GM18907 (cell line): ENCODE measurements around the gene PDE1A.

Experiments used
- ATAC-seq: cut with Tn5 transposase; IDR thresholded peaks from one replicate; pipeline ENCODE4 v1.9.1; 2021; ENCODE audit warnings: mild to moderate bottlenecking, moderate library complexity; ENCODE audit not compliant: unreplicated experiment

Gene PDE1A

DNA sequence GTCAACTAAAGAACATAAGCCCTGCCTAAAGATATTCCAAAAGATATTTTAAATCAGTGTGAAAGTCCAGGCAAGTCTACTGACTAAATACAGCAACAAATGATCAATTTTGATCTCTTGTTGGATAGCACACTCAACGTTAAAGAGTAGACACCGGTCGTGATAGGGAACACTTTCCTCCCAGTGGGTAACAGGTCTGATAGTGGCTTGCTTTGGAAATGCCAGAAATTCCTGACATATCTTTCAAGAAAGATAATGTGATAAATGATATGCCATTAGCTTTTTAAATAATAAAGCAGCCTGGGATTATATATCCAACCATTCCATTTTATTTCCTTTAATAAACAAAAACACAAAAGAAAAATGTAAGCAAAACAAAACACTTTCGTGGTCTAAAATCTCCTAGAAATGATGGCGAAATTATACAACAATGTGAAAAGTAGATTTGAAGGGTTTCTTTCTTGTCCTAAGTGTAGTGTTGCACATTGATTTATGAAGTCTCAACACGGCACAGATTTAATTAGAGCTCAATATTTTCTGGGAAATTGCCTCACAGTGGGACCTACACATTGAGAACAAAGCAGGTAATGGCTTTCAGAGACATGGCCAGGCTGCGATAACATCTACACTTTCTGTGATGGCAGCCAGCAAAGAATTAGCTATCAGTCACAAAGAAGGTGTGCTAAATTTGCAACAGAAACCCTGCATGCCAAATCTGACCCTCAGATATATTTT lies 282.6 kb downstream of the PDE1A start:
- no peak for ATAC-seq

DNA sequence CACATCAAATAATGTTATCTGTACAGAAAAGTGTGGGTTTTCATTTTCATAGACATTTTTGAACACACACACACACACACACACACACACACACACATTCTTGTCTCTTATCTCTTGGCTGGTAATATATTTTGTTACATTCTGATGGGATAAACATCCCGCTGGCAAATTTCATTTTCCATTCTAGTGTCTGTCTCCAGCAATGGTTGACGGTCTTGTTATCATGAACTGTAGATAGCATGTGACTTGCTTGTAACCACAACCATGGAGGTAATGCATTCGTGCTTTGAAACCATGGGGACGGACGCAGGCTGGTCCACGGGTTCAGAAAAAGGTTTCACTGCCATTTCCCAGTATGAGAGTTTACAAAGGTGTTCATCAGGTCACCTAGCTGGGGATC lies 284.8 kb downstream of the PDE1A start:
- ATAC-seq: no peak

DNA sequence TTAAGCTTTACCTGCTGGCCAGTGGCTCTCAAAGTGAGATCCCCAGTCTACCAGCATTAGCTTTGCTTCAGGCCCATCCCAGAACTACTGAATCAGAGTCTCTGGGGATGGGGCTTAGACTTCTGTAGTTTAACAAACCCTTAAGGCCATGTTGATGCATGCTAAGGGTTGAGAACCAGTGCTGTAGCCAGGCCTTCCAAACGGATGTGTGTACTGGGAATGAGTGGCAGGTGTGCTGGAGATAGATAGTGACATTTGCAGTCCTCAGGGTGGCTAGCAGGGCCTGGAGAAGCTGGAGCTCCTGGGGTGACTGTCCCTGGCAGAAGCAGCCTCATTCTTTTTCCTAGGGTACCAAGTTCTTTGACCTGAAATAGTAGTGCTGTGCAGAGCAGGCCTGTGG lies 292.6 kb downstream of the PDE1A start:
- ATAC-seq: no peak

DNA sequence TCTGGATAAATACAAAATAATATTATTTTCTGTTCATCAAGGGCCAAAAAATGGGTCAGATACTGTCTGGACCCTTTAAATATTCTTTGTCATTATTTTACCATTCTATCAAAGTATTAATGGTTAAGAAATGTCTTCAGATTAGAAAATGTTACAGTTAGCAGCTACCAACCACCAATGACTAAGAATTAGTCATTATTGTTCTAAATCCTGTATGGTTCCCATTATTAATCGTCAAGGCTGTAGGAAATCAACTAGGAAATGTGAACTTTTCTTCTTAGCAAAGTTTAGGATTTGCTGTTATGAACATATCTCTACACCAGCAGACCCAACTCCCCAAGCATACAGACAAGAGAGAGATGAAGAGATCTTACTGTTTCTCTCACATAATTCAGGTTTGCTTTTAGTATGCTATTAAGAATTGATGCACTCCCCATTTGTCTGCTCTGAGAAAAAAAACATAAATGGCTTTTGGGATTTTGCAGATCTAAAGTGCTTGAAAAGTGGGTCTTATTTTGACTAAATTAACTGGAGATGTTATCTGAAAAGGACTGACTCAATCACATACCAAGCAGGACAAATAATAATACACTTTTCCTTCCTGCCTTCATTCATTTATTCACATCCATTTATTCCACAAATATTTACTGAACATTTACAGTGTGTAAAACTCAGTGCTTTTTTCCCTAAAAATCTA lies 293.5 kb downstream of the PDE1A start:
- ATAC-seq: no peak

DNA sequence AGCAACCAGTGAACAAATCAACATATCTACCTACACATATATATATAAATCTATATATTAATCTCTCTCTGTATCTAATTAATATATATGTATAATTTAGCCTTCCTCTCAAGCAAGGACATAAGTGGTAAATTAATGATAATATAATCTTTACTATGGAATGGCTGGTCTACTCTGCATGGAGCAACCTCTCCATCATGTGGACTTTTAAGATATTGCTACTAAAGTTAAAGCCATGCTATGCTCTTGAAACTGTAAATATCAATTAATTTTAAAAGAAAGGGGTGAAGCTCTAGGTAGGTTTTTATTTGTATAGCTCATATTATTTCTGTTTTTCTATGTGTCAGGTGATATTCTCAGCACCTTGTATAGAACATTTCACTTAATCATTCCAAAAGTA lies 294.2 kb downstream of the PDE1A start:
- ATAC-seq: no peak

DNA sequence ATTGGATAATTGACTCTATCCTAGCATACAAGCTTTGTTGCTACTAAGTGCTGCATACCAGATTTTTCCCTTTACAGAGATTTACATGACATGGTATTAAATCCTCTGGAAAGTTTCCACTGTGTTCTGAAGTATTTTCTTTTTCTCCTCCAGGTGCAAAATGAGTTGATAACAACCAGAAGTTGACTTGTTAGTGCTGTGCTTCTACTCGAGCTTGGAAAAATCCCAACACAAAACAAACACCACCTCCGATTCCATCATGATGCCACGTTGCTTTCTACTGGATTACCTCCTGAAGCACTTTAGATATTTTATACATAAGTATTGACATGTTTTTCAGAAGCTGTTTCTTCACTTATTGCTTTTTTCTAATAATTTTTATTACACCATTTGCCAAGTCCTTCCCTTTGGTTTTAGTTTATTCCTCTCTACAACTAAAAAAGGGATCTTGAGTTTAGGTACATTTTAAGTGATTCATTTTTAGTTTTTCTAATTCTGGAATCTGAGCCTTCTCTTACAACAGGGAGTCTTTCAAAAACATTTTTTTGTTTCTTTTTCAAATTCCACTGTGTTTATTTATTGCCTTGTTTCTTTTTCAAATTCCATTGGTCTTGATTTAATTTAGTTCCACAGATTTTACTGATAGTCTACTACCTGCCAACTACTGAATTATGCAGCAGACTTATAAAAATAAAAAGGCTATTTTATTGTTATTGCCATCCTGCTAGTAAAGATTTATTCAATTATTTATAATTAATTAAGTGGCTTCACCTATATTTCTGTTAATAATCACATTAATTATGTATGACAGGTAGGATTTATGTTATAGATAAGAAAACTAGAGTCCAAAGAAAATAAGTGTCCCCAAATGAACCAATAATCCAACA lies 297.8 kb downstream of the PDE1A start:
- no peak for ATAC-seq

DNA sequence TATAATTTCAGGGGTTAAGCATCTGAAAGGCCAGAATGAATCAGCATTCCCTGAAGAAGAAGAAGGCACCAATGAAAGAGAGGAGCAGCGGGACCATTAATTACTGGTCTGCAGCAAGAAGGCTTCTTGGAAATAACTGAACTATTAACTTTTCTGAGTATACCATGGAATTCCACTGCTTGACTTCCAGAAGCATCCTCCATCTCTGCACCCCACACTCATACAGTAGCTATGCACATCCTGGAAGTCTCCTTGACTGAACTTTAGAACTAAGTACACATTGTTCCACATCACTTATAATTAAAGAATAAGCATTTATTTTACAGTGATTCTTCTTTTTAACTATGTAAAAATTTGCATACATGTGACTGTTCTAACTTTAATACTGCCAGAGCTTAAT lies 309.6 kb downstream of the PDE1A start:
- ATAC-seq: no peak

DNA sequence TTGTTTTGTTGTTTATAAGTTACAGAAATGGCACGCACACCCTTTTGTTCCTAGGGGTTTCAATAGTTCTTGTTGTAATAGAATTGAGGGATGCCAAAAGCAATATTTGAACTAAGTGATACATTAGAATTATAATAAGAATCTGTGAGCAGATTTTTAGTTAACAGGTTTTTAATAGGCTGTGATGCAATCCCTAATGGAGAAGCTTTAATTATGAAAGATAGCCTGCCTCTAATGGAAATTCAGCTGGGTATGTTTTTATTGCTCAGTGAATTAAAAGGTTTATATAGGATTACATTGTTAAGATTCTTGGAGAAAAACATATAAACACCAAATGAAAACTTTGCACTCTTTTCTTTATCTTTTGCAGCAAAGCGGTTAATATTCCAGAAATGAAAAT lies 310.1 kb downstream of the PDE1A start:
- ATAC-seq: no peak

DNA sequence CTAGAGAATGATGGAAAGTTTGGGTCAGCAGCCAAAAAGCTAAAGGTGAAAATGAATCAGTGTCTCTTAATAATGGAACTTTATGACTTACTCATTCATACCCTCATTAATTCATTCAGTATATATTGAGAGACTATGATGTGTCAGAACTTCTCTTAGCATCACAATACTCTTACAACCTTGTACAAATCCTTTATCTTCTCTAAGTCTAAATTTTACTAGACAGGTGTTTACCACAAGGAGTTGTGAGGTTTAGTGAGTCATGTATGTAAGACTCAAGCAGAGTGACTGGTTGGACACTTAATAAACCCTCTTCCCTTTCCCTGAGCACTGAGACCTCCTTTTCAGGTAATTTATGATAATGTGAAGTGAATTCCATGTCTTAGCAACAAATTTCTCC lies 311.6 kb downstream of the PDE1A start:
- ATAC-seq: no peak

DNA sequence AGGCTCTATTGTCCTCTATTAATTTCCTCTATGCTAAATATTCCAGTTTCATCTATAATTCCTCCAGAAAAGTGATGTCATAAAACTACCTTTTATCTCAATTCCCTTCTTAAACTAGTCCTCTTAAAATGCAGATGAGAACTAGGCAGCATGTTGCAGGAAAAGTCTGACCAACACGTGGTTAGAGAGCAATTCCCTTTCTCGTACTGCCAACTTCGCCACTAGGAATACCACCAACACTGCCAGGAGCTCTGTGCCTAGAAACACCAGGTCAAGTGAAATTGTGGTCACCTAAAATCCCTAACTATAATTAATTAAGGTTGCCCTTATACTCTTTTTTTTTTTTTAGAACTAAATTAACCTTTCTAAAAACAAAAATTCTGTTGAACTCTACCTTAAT lies 313.5 kb downstream of the PDE1A start:
- ATAC-seq: no peak

DNA sequence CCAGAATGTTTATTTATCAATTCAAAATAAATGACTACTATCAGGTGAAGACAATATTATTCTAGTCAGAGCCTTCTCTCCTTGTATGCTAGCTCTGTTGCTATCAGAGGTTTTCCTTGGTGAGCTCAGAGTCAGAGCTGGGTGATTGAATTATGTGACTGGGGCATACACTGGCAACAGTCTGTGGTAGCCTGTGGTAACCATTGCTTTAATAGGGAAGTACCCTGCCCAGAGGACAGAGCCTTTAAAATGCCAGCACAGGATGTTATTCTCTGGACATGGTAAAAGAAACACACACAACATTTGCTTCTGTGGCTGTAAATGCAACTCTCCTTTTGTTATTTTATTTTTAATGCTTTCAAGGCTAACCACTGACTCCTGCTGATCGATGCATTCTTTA lies 316.5 kb downstream of the PDE1A start:
- no peak for ATAC-seq

DNA sequence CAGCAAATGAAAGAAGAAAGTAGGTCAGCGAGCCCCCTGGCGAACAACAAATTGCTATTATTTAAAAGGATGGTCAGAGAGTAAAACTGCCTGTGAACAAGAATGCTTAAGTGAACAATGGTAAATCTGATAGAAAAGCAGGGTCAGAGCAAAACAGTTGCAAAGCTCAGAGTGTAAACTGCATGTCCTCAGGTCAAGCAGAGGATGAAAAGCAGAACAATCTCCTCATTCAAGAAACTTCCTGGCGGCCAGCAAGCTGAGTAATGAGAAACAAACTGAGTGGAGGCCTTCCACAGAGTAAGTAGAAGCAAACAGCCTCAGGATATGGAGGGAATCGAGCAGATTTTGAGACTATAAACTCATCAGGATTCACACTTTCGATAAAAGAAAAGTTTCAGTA lies 323.3 kb downstream of the PDE1A start:
- ATAC-seq: no peak

DNA sequence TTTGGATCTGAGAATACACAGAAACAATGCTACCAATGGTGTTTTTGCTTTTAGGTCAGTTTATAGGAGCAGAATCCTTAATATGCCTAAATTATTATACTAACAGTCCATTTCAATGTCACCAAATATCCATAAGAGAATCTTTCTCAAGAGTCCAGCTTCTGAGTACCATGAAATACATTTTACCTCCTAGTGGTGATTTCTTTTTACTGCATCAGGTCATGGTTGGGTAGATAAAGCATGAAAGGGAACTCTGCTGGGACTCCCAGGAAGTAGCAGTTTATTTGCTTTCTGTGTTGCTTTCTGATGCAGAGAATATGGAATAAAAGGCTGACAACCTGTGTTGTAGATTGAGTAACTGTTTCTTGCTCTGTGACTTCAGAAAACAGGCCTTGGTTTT lies 325.6 kb downstream of the PDE1A start:
- ATAC-seq: no peak

DNA sequence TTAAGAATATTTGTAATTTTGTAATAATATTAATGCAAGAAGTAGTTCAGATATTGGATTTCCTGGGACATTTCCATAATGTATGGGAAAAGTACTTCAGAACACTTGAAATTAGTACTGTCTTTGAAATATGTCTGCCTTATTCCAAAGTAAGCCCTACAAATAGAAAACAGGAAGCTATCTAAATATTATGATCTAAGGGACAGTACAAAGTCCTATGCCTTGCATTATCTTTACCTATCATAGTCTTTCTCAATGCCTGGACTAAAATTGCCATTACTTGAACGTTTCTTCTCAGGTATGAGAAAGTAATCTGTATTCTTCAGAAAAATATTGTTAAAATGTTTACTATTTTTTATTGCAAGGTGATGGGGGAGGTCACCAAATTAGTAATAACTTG lies 328.2 kb downstream of the PDE1A start:
- ATAC-seq: no peak

DNA sequence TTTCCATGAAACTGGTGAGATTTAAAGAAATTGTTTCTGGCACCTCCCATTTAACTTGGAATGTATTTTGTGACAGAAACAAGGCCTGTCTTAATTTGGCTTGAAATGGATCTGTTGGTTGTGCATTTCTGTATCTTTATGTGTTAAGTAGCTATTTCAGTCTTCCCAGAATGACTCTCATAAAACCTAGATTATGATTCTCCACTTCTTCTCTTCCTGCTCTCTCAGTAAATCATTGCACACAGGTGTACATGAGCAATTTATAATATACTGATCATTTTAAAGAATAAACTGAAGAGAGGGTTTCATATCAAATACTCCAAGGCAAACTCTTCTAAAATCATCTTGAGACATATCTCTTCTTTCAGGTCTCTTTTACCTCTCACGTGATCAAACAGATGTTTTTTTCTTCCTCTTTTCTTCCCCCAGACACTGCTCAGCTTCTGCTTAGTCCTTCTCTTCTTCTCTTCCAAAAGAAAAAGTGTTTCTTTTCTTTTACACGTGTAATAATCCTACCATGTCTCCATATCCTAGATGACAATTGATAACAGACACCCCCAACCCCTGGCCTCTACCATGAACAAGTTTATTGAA lies 329.2 kb downstream of the PDE1A start:
- ATAC-seq: no peak

DNA sequence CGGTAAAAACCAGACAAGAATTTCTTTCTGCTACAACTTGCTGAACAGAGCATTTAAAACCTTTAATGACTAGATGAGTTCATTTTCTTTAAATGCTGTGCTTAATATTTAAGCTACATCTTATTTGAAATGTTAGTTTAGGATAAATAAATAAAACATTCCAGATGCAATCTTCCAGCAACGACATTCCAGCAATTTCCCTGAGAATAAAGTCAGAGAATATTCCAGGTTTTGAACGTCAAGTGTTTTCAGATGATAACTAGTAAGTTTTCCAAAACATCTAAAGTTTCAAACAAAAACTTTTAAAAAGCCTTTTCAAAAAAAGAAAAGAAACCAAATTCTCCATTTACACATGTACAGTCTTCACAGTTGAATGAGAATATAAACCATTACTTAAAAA lies 336.4 kb downstream of the PDE1A start:
- ATAC-seq: no peak
